B cell (primary cell): ENCODE data around the gene GOLGA8B.
"Not testable (repeated sequence)": the region's sequence is repeated elsewhere in the genome, so short reads cannot be mapped to it uniquely, and the experiment has no call there.

Experiments
- CTCF ChIP-seq: fragments of 200-600 bp; IDR thresholded peaks from one replicate; pipeline ENCODE4 v1.8.0; 2022; ENCODE audit warnings: antibody characterized with exemption, mild to moderate bottlenecking
- EZH2 ChIP-seq: IDR thresholded peaks from 2 replicates; pipeline ENCODE4 v1.6.1; 2012; ENCODE audit warnings: borderline replicate concordance, low read depth, mild to moderate bottlenecking, moderate library complexity, low read length; ENCODE audit not compliant: insufficient read depth, poor library complexity, severe bottlenecking

GRCh38 chr15:34554716-34555115 lies 28.7 kb downstream of the GOLGA8B start:
- not testable (repeated sequence) for TF ChIP-seq CTCF, EZH2
